Measurements from ENCODE around the gene RGP1.

RGP1 gene

GRCh38 chr9:35736201-35736633 lies 12.9 kb upstream of the RGP1 start:
- TF ChIP-seq YY1 (IDR thresholded peaks at IDR 0.05; ENCODE audit: insufficient read depth, insufficient read length) = no peak
- no peak for TF ChIP-seq SUZ12 (IDR thresholded peaks at IDR 0.05; ENCODE audit: extremely low read depth, insufficient read depth, insufficient read length)
- no peak for TF ChIP-seq ZNF274 (IDR thresholded peaks at IDR 0.05; ENCODE audit: low read depth, low read length)
- no peak overlapping the region for H3K9ac ChIP-seq (ENCODE audit: insufficient read length, low read depth)
- peaks cover 10% of the 10 kb centered on the region for H3K4me1 ChIP-seq (ENCODE audit: insufficient read depth, insufficient read length)
- H3K27me3 ChIP-seq (ENCODE audit: insufficient read depth, insufficient read length) = no peaks in the 10 kb centered on the region
- no peaks in the 10 kb centered on the region for H3K9me3 ChIP-seq (ENCODE audit: insufficient read depth, low read length)
- peak; percentile 76 for DNase-seq (ENCODE audit: low read depth, low spot score)
- H3K4me3 ChIP-seq (ENCODE audit: insufficient read length, low read depth) = no peak overlapping the region
- peaks cover 75% of the 10 kb centered on the region for H3K36me3 ChIP-seq (ENCODE audit: insufficient read depth, insufficient read length, low read length)

GRCh38 chr9:35737143-35737542 lies 11.9 kb upstream of the RGP1 start:
- no peaks in the 10 kb centered on the region for H3K27me3 ChIP-seq (ENCODE audit: insufficient read depth, insufficient read length)
- TF ChIP-seq ZNF274 (IDR thresholded peaks at IDR 0.05; ENCODE audit: low read depth, low read length) (no peak), YY1 (IDR thresholded peaks at IDR 0.05; ENCODE audit: insufficient read depth, insufficient read length) (no peak)
- H3K4me1 ChIP-seq (ENCODE audit: insufficient read depth, insufficient read length) = peaks cover 10% of the 10 kb centered on the region
- no peak for DNase-seq (ENCODE audit: low read depth, low spot score)
- H3K4me3 ChIP-seq (ENCODE audit: insufficient read length, low read depth) = no peak overlapping the region
- peaks cover 83% of the 10 kb centered on the region for H3K36me3 ChIP-seq (ENCODE audit: insufficient read depth, insufficient read length, low read length)
- H3K9ac ChIP-seq (ENCODE audit: insufficient read length, low read depth) = no peak overlapping the region
- no peaks in the 10 kb centered on the region for H3K9me3 ChIP-seq (ENCODE audit: insufficient read depth, low read length)

- Histone ChIP-seq H3K4me3 (ENCODE audit: insufficient read length, low read depth) (no peak overlapping the region), H3K27me3 (ENCODE audit: insufficient read depth, insufficient read length) (no peaks in the 10 kb centered on the region), H3K9ac (ENCODE audit: insufficient read length, low read depth) (no peak overlapping the region), H3K9me3 (ENCODE audit: insufficient read depth, low read length) (no peaks in the 10 kb centered on the region), H3K36me3 (ENCODE audit: insufficient read depth, insufficient read length, low read length) (peaks cover 94% of the 10 kb centered on the region), H3K4me1 (ENCODE audit: insufficient read depth, insufficient read length) (peaks cover 10% of the 10 kb centered on the region)
- no peak for TF ChIP-seq YY1 (IDR thresholded peaks at IDR 0.05; ENCODE audit: insufficient read depth, insufficient read length)
- TF ChIP-seq ZNF274 (IDR thresholded peaks at IDR 0.05; ENCODE audit: low read depth, low read length) = no peak
- no peak for TF ChIP-seq SUZ12 (IDR thresholded peaks at IDR 0.05; ENCODE audit: extremely low read depth, insufficient read depth, insufficient read length)
- DNase-seq (ENCODE audit: low read depth, low spot score) = no peak
Measured at GRCh38 chr9:35738186-35738585, 10.9 kb upstream of the RGP1 start.

GRCh38 chr9:35738924-35739323 lies 10.2 kb upstream of the RGP1 start:
- Histone ChIP-seq H3K4me1 (ENCODE audit: insufficient read depth, insufficient read length) (peaks cover 10% of the 10 kb centered on the region), H3K4me3 (ENCODE audit: insufficient read length, low read depth) (no peak overlapping the region), H3K36me3 (ENCODE audit: insufficient read depth, insufficient read length, low read length) (peaks cover 96% of the 10 kb centered on the region), H3K27me3 (ENCODE audit: insufficient read depth, insufficient read length) (no peaks in the 10 kb centered on the region), H3K9ac (ENCODE audit: insufficient read length, low read depth) (no peak overlapping the region), H3K9me3 (ENCODE audit: insufficient read depth, low read length) (no peaks in the 10 kb centered on the region)
- TF ChIP-seq SUZ12 (IDR thresholded peaks at IDR 0.05; ENCODE audit: extremely low read depth, insufficient read depth, insufficient read length) (no peak), ZNF274 (IDR thresholded peaks at IDR 0.05; ENCODE audit: low read depth, low read length) (no peak), YY1 (IDR thresholded peaks at IDR 0.05; ENCODE audit: insufficient read depth, insufficient read length) (no peak)
- DNase-seq (ENCODE audit: low read depth, low spot score) = no peak

- Histone ChIP-seq H3K9me3 (ENCODE audit: insufficient read depth, low read length) (no peaks in the 10 kb centered on the region), H3K9ac (ENCODE audit: insufficient read length, low read depth) (no peak overlapping the region), H3K36me3 (ENCODE audit: insufficient read depth, insufficient read length, low read length) (peaks cover 97% of the 10 kb centered on the region), H3K4me3 (ENCODE audit: insufficient read length, low read depth) (no peak overlapping the region), H3K4me1 (ENCODE audit: insufficient read depth, insufficient read length) (peaks cover 13% of the 10 kb centered on the region), H3K27me3 (ENCODE audit: insufficient read depth, insufficient read length) (no peaks in the 10 kb centered on the region)
- no peak for DNase-seq (ENCODE audit: low read depth, low spot score)
- TF ChIP-seq ZNF274 (IDR thresholded peaks at IDR 0.05; ENCODE audit: low read depth, low read length) (no peak), SUZ12 (IDR thresholded peaks at IDR 0.05; ENCODE audit: extremely low read depth, insufficient read depth, insufficient read length) (no peak), YY1 (IDR thresholded peaks at IDR 0.05; ENCODE audit: insufficient read depth, insufficient read length) (no peak)
Measured at GRCh38 chr9:35740243-35740642, 8.8 kb upstream of the RGP1 start.

GRCh38 chr9:35741740-35742139 lies 7.3 kb upstream of the RGP1 start:
- TF ChIP-seq ZNF274 (IDR thresholded peaks at IDR 0.05; ENCODE audit: low read depth, low read length) (no peak), SUZ12 (IDR thresholded peaks at IDR 0.05; ENCODE audit: extremely low read depth, insufficient read depth, insufficient read length) (no peak), YY1 (IDR thresholded peaks at IDR 0.05; ENCODE audit: insufficient read depth, insufficient read length) (no peak)
- no peaks in the 10 kb centered on the region for H3K9me3 ChIP-seq (ENCODE audit: insufficient read depth, low read length)
- no peaks in the 10 kb centered on the region for H3K27me3 ChIP-seq (ENCODE audit: insufficient read depth, insufficient read length)
- H3K36me3 ChIP-seq (ENCODE audit: insufficient read depth, insufficient read length, low read length) = peaks cover 94% of the 10 kb centered on the region
- H3K4me1 ChIP-seq (ENCODE audit: insufficient read depth, insufficient read length) = peaks cover 8% of the 10 kb centered on the region
- DNase-seq (ENCODE audit: low read depth, low spot score) = no peak
- no peak overlapping the region for H3K9ac ChIP-seq (ENCODE audit: insufficient read length, low read depth)
- no peak overlapping the region for H3K4me3 ChIP-seq (ENCODE audit: insufficient read length, low read depth)

- no peak overlapping the region for H3K9ac ChIP-seq (ENCODE audit: insufficient read length, low read depth)
- H3K36me3 ChIP-seq (ENCODE audit: insufficient read depth, insufficient read length, low read length) = peaks cover 90% of the 10 kb centered on the region
- no peaks in the 10 kb centered on the region for H3K27me3 ChIP-seq (ENCODE audit: insufficient read depth, insufficient read length)
- no peak for DNase-seq (ENCODE audit: low read depth, low spot score)
- H3K4me1 ChIP-seq (ENCODE audit: insufficient read depth, insufficient read length) = peaks cover 6% of the 10 kb centered on the region
- TF ChIP-seq SUZ12 (IDR thresholded peaks at IDR 0.05; ENCODE audit: extremely low read depth, insufficient read depth, insufficient read length) (no peak), ZNF274 (IDR thresholded peaks at IDR 0.05; ENCODE audit: low read depth, low read length) (no peak), YY1 (IDR thresholded peaks at IDR 0.05; ENCODE audit: insufficient read depth, insufficient read length) (no peak)
- no peaks in the 10 kb centered on the region for H3K9me3 ChIP-seq (ENCODE audit: insufficient read depth, low read length)
- H3K4me3 ChIP-seq (ENCODE audit: insufficient read length, low read depth) = no peak overlapping the region
Measured at GRCh38 chr9:35743452-35743851, 5.6 kb upstream of the RGP1 start.
